Brain microvascular endothelial cell (primary cell): Measurements from ENCODE around the gene KIF5C.

Experiments
- DNase-seq: peaks from one replicate; pipeline ENCODE4 v3.0.0-alpha.2; 2020
- H3K27ac ChIP-seq: fragments of 250-450 bp; sonication (Bioruptor Pico); 2 replicates; pipeline ENCODE4 v1.5.1; 2020; ENCODE audit warnings: mild to moderate bottlenecking, moderate library complexity
- H3K27me3 ChIP-seq: fragments of 250-450 bp; sonication (Bioruptor Pico); replicated peaks from 2 replicates; pipeline ENCODE4 v1.5.1; 2020; ENCODE audit warnings: mild to moderate bottlenecking
- H3K36me3 ChIP-seq: fragments of 250-450 bp; sonication (Bioruptor Pico); replicated peaks from 2 replicates; pipeline ENCODE4 v1.5.1; 2020; ENCODE audit warnings: mild to moderate bottlenecking
- H3K4me3 ChIP-seq: 2 replicates; pipeline ENCODE4 v1.5.1; 2011; ENCODE audit warnings: low read depth, mild to moderate bottlenecking, control low read depth, low read length, moderate library complexity
- in situ Hi-C: cut with HindIII; loops from 2 replicates; pipeline ENCODE4 v1.10.0; 2017; ENCODE audit warnings: low sequenced_read_pairs, low pct_ligation_motif_present
- TF ChIP-seq, protein P1 (sequence below): IDR thresholded peaks from 2 replicates; pipeline ENCODE4 v1.5.1; 2011; ENCODE audit warnings: low read depth, mild to moderate bottlenecking, moderate library complexity, low read length, control low read depth, inconsistent platforms; ENCODE audit errors: missing control alignments

KIF5C gene

DNA sequence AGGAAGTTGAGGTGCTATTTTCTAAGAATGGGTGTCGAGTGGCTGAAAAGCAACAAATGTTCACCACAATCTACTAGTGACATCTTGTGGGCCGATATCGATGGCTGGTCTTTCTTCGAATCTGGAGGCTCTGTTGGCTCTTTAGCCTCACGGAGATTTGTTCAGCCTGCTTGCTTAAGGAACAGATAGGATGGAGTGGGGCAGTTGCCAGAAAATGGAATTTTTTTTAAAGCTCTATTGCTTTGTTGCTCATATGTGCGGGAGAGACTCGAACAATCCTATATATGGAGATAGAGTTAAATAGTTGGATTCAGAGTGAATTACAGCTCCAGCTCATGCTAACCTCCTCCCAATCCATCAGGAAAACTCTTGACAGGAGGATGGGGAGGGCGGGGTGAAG is 92.6 kb downstream of the KIF5C start:
- in situ Hi-C loops: no loop called here
- DNase-seq: no peak
- Histone ChIP-seq H3K4me3 (no peak overlapping the region), H3K27me3 (no peaks in the 10 kb centered on the region), H3K36me3 (no peaks in the 10 kb centered on the region), H3K27ac (no peak overlapping the region)
- TF ChIP-seq, protein P1, sequence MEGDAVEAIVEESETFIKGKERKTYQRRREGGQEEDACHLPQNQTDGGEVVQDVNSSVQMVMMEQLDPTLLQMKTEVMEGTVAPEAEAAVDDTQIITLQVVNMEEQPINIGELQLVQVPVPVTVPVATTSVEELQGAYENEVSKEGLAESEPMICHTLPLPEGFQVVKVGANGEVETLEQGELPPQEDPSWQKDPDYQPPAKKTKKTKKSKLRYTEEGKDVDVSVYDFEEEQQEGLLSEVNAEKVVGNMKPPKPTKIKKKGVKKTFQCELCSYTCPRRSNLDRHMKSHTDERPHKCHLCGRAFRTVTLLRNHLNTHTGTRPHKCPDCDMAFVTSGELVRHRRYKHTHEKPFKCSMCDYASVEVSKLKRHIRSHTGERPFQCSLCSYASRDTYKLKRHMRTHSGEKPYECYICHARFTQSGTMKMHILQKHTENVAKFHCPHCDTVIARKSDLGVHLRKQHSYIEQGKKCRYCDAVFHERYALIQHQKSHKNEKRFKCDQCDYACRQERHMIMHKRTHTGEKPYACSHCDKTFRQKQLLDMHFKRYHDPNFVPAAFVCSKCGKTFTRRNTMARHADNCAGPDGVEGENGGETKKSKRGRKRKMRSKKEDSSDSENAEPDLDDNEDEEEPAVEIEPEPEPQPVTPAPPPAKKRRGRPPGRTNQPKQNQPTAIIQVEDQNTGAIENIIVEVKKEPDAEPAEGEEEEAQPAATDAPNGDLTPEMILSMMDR: no peak

DNA sequence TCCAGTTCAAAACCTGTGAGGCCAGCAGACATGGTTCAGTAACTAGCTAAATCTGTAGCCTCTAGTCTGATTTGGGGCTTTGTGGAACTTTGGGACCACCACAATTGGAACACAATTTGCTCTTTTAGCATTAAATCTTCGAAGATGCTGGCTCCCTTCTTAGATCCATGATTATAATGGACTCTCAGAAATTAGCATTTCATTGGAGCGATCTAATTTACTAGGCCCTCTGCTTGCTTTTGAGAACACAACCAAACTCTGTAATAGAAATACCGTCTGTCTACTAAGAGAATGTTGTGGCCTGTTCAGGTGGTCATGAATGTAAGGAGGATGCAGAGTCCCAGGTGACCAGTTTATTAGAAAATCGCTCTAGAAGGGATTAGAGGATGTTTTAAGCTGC is 93.3 kb downstream of the KIF5C start:
- Histone ChIP-seq H3K27me3 (no peaks in the 10 kb centered on the region), H3K4me3 (no peak overlapping the region), H3K36me3 (no peaks in the 10 kb centered on the region), H3K27ac (no peak overlapping the region)
- in situ Hi-C loops: no loop called here
- TF ChIP-seq, protein P1: no peak
- no peak for DNase-seq

DNA sequence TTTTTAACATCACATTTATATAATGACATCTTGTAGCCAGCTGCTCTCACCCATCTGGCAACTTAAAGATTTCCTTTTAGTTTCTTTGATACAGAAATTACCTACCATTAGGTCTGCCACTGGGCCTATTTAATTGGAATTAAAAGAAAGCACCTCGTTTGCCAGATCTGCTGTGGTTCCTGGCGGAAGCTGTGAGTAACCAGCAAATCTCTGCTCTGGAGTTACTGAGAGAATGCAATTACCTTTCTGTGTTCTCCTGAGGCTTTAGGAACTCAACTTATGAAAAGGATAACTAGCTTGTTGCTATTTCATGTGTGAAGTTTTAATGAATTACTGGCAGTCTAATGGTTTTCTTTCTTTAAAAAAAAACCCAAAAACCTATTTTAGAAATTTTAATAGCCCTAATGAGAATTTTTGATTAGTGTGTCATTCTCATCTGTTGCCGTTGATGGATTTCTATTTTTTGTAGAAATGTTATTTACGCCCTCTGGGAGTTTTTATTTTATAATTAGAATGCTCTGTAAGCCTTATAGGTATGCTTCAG is 93.8 kb downstream of the KIF5C start:
- in situ Hi-C loops: no loop called here
- TF ChIP-seq, protein P1: no peak
- Histone ChIP-seq H3K36me3 (no peaks in the 10 kb centered on the region), H3K27ac (no peak overlapping the region), H3K4me3 (no peak overlapping the region), H3K27me3 (no peaks in the 10 kb centered on the region)
- DNase-seq: no peak

DNA sequence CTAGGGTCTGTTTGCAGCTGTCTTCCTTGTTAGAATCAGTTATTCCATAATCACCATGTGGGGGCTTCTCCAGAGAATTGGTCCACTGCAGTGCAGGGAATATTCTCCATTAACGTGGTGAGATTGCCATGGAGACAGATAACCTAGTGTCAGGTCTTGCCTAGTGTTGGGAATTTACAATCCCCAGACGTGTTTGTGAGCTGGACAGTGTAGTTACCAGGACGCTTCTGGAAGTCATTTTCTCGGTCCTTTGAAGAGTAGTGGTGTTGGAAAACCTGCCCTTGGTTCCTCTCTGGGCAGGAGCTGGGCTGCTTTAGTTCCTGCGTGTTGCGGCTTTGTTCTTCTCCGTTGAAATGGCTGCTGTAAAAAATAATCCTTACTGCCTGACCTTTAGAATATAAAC is 94.6 kb downstream of the KIF5C start:
- Histone ChIP-seq H3K4me3 (no peak overlapping the region), H3K36me3 (no peaks in the 10 kb centered on the region), H3K27me3 (no peaks in the 10 kb centered on the region), H3K27ac (no peak overlapping the region)
- DNase-seq: no peak
- TF ChIP-seq, protein P1: no peak
- in situ Hi-C loops: no loop called here

DNA sequence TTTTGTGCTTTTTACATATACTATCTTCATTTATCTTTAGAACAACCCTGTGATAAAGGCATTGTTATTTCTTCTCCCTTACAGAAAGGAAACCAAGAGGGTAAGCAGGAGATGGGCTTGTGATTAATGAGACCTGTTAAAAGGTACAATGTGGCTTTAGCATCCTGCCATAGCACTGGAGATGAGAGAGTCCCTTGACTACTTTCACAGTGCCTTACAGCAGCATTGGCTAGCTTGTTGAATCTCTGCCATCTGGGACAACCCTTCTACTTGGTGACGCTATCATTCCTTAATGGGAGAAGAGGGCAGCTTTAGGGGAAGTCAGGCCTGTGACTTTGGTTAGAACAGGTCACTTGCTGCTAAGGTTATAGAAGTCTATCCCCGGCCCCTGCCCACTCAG is 95.4 kb downstream of the KIF5C start:
- H3K27ac ChIP-seq: no peak overlapping the region
- in situ Hi-C loops: no loop called here
- no peaks in the 10 kb centered on the region for H3K27me3 ChIP-seq
- H3K36me3 ChIP-seq: no peaks in the 10 kb centered on the region
- no peak for DNase-seq
- no peak overlapping the region for H3K4me3 ChIP-seq
- TF ChIP-seq, protein P1: no peak

DNA sequence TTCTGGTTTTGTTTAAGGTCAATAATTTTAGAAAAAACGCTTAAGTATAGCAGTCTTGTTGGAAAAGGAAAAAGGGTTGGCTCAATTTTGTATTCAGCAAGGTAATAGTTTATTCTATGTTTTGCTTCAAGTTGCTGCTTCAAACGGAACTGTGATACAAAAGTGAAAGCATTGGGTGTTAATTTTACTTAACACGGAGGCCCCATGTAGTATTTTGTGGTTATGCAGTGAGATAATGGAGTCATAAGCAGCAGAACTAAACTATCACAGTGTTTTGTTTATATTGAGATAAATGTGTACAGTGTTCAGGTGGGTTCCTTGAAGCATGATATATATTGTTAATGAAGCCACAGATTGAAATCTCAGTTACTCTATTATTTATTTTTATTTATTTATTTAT is 96.5 kb downstream of the KIF5C start:
- TF ChIP-seq, protein P1: no peak
- no peaks in the 10 kb centered on the region for H3K36me3 ChIP-seq
- in situ Hi-C loops: no loop called here
- no peak overlapping the region for H3K4me3 ChIP-seq
- DNase-seq: no peak
- no peak overlapping the region for H3K27ac ChIP-seq
- no peaks in the 10 kb centered on the region for H3K27me3 ChIP-seq
